Loucy (cell line): ENCODE results near the gene SH3BP5L.
"Not testable (repeated sequence)": the region's sequence is repeated elsewhere in the genome, so short reads cannot be mapped to it uniquely, and the experiment has no call there.

ENCODE experiments used
- H2AFZ ChIP-seq: fragments of 200-600 bp; sonication (generic); 2 replicates; pipeline ENCODE4 v1.6.0; 2016; ENCODE audit warnings: antibody characterized with exemption, mild to moderate bottlenecking, low read length, moderate library complexity
- H3F3A ChIP-seq: fragments of 200-600 bp; 2 replicates; pipeline ENCODE4 v1.6.0; 2016; ENCODE audit warnings: antibody characterized with exemption, low read depth, mild to moderate bottlenecking
- H3K27me3 ChIP-seq: fragments of 200-600 bp; sonication (generic); 2 replicates; pipeline ENCODE4 v1.6.1; 2014; ENCODE audit warnings: low read length, mild to moderate bottlenecking; ENCODE audit not compliant: insufficient read depth, poor library complexity, severe bottlenecking
- H3K36me3 ChIP-seq: fragments of 200-600 bp; sonication (generic); 2 replicates; pipeline ENCODE4 v1.6.1; 2016; ENCODE audit warnings: low read length; ENCODE audit not compliant: insufficient read depth
- H3K4me1 ChIP-seq: fragments of 200-600 bp; sonication (generic); 2 replicates; pipeline ENCODE4 v1.5.1; 2014; ENCODE audit warnings: low read length, mild to moderate bottlenecking; ENCODE audit not compliant: insufficient read depth, poor library complexity, severe bottlenecking
- H3K4me2 ChIP-seq: fragments of 200-600 bp; sonication (generic); 2 replicates; pipeline ENCODE4 v1.6.0; 2014; ENCODE audit warnings: antibody characterized with exemption, low read length, low read depth, mild to moderate bottlenecking; ENCODE audit not compliant: poor library complexity, severe bottlenecking
- H3K4me3 ChIP-seq: fragments of 200-600 bp; sonication (generic); 2 replicates; pipeline ENCODE4 v1.5.1; 2014; ENCODE audit warnings: low read length, mild to moderate bottlenecking, mixed read lengths; ENCODE audit not compliant: poor library complexity, severe bottlenecking
- H3K79me2 ChIP-seq: fragments of 200-600 bp; sonication (generic); 2 replicates; pipeline ENCODE4 v1.6.1; 2014; ENCODE audit warnings: low read length; ENCODE audit not compliant: insufficient read depth
- H3K9ac ChIP-seq: fragments of 200-600 bp; sonication (generic); 2 replicates; pipeline ENCODE4 v1.6.0; 2014; ENCODE audit warnings: mild to moderate bottlenecking, low read depth, low read length, moderate library complexity; ENCODE audit not compliant: poor library complexity, severe bottlenecking
- H3K9me2 ChIP-seq: fragments of 200-600 bp; sonication (generic); replicated peaks from 2 replicates; pipeline ENCODE4 v1.6.1; 2016; ENCODE audit warnings: low read depth, low read length, mixed read lengths
- H3K9me3 ChIP-seq: fragments of 200-600 bp; sonication (generic); 2 replicates; pipeline ENCODE4 v1.6.1; 2014; ENCODE audit warnings: mild to moderate bottlenecking, antibody characterized with exemption, low read length, low read depth; ENCODE audit not compliant: insufficient read depth
- H4K20me1 ChIP-seq: fragments of 200-600 bp; sonication (generic); 2 replicates; pipeline ENCODE4 v1.6.0; 2014; ENCODE audit warnings: antibody characterized with exemption, low read length, mild to moderate bottlenecking; ENCODE audit not compliant: insufficient read depth, poor library complexity, severe bottlenecking
- CTCF ChIP-seq: fragments of 200-600 bp; sonication (generic); conservative IDR thresholded peaks from 2 replicates; pipeline ENCODE4 v1.5.1; 2014; ENCODE audit warnings: mild to moderate bottlenecking, antibody characterized with exemption, low read length
- EZH2phosphoT487 ChIP-seq: fragments of 200-600 bp; IDR thresholded peaks from 2 replicates; pipeline ENCODE4 v1.6.1; 2018; ENCODE audit warnings: antibody characterized with exemption, mild to moderate bottlenecking, moderate library complexity, borderline replicate concordance

SH3BP5L gene

DNA sequence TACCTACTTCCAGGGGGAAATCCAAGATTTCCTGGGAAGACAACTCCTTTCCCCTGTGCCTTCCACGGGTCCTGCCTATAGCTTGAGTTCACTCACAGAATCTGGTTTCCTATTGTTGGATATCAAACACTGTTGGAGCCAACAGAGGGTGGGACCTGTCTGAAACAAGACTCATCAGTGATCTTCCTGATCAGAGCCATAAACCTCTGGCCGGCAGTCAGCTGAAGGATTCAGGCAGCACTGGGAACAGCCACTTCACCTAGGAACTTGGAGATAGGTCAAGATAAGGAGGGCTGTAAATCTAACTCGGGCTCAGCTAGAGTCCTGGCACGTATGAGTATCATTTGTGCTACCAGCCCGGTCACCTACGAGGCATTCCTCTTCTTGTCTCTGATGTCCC is 23.3 kb downstream of the SH3BP5L start:
- TF ChIP-seq CTCF (no peak), EZH2phosphoT487 (no peak)
- H3K27me3 ChIP-seq, result no peaks in the 10 kb centered on the region
- H3F3A ChIP-seq, result no peaks in the 10 kb centered on the region
- H3K4me3 ChIP-seq, result no peak overlapping the region
- H3K9me3 ChIP-seq, result no peaks in the 10 kb centered on the region
- H4K20me1 ChIP-seq, result no peaks in the 10 kb centered on the region
- no peaks in the 10 kb centered on the region for H3K4me1 ChIP-seq
- H3K9me2 ChIP-seq, result no peaks in the 10 kb centered on the region
- no peak overlapping the region for H3K9ac ChIP-seq
- no peaks in the 10 kb centered on the region for H3K79me2 ChIP-seq
- H3K36me3 ChIP-seq, result no peaks in the 10 kb centered on the region
- no peak overlapping the region for H2AFZ ChIP-seq
- H3K4me2 ChIP-seq, result no peak overlapping the region

- Histone ChIP-seq H3K4me2 (no peak overlapping the region), H3K4me3 (no peak overlapping the region), H3K9me2 (no peaks in the 10 kb centered on the region), H4K20me1 (no peaks in the 10 kb centered on the region), H3K36me3 (no peaks in the 10 kb centered on the region), H3K27me3 (no peaks in the 10 kb centered on the region), H3K4me1 (no peaks in the 10 kb centered on the region), H3F3A (no peaks in the 10 kb centered on the region), H3K9ac (no peak overlapping the region), H3K9me3 (no peaks in the 10 kb centered on the region), H2AFZ (no peak overlapping the region), H3K79me2 (no peaks in the 10 kb centered on the region)
- TF ChIP-seq EZH2phosphoT487 (no peak), CTCF (no peak)
Measured at GRCh38 chr1:248800459-248800858, 25.3 kb downstream of the SH3BP5L start.

DNA sequence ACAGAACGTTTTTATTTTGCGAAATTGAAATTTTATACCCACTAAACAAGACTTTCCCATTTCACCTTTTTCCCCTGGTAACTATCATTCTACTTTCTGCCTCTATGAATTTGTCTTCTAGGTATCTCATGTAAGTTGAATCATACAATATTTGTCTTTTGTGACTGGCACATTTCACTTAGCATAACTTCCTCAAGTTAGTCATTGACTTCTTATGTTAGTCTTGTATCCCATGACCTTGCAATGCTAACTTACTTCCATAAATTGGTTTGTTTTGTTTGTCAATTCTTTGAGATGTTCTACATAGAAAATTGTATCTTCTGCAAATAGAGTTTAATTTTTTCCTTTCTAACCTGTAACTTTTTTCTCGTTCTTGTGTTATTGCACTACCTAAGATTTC is 26.9 kb downstream of the SH3BP5L start:
- no peaks in the 10 kb centered on the region for H3K9me2 ChIP-seq
- no peaks in the 10 kb centered on the region for H4K20me1 ChIP-seq
- H3K27me3 ChIP-seq, result no peaks in the 10 kb centered on the region
- no peaks in the 10 kb centered on the region for H3F3A ChIP-seq
- no peaks in the 10 kb centered on the region; the same call in 1 of the 2 replicates for H3K9me3 ChIP-seq
- H3K9ac ChIP-seq, result no peak overlapping the region
- no peak overlapping the region for H3K4me2 ChIP-seq
- TF ChIP-seq CTCF (no peak), EZH2phosphoT487 (no peak)
- no peaks in the 10 kb centered on the region for H3K4me1 ChIP-seq
- H3K4me3 ChIP-seq, result no peak overlapping the region
- no peaks in the 10 kb centered on the region for H3K79me2 ChIP-seq
- H3K36me3 ChIP-seq, result no peaks in the 10 kb centered on the region
- H2AFZ ChIP-seq, result no peak overlapping the region

DNA sequence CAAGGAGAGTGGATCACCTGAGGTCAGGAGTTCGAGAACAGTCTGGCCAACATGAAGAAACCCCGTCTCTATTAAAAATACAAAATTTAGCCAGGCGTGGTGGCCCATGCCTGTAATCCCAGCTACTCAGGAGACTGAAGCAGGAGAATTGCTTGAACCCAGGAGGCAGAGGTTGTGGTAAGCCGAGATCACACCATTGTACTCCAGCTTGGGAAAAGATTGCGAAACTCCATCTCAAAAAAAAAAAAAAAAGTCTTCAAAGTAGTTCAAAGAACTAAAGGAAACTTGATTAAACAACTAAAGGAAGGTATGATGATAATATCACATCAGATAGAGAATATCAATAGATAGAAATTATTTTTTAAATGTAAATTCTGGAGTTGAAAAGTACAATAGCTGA is 31.1 kb downstream of the SH3BP5L start:
- not testable (repeated sequence) for H4K20me1 ChIP-seq, H3K36me3 ChIP-seq, H3K4me2 ChIP-seq, H2AFZ ChIP-seq, H3K9me2 ChIP-seq, H3K4me3 ChIP-seq, H3F3A ChIP-seq, H3K9ac ChIP-seq, H3K79me2 ChIP-seq, H3K9me3 ChIP-seq, H3K27me3 ChIP-seq, H3K4me1 ChIP-seq
